GM12878 (cell line): ENCODE results near the gene OCRL. TPM values are rescaled to one million over a fixed set of nuclear protein-coding genes. Genes with fewer than 3 reads are reported as not detected.

Experiments used
- ATAC-seq: fragments of 200-7000 bp; cut with Tn5 transposase; 3 replicates; pipeline ENCODE4 v1.9.1; 2020; ENCODE audit warnings: mild to moderate bottlenecking, moderate library complexity
- BruUV-seq: library from RNA; stranded (reverse); fragments of 400-500 nt; replicated peaks from 2 replicates; lab custom pipeline; 2021; lab: Mats Ljungman, UMichigan
- CTCF ChIA-PET: fragments of 300-600 bp; sonication (Branson Sonifier 250); formaldehyde crosslinking; extraction: SDS; loops from one replicate; lab custom pipeline; 2021; ENCODE audit warnings: inconsistent platforms; lab: Yijun Ruan, JAX
- POLR2A ChIA-PET: fragments of 350-600 bp; formaldehyde crosslinking; extraction: SDS; loops from one replicate; lab custom pipeline; 2021; ENCODE audit warnings: inconsistent platforms; lab: Charles Lee
- RAD21 ChIA-PET: fragments of 300-600 bp; sonication (Branson Sonifier 250); formaldehyde crosslinking; loops from one replicate; lab custom pipeline; 2023; ENCODE audit warnings: antibody characterized with exemption; ENCODE audit not compliant: unreplicated experiment; lab: Charles Lee
- SMC1A ChIA-PET: fragments of 300-600 bp; sonication (Branson Sonifier 250); formaldehyde crosslinking; loops from one replicate; lab custom pipeline; 2023; ENCODE audit not compliant: unreplicated experiment, uncharacterized antibody; lab: Charles Lee
- DNase-seq: peaks from one replicate; pipeline ENCODE4 v3.0.0-alpha.2; 2011; ENCODE audit warnings: low read depth, low spot score
- FAIRE-seq: peaks from 3 replicates; lab custom pipeline; 2011; peaks lifted over from hg19 to GRCh38; lab: Jason Lieb, UNC
- H2AFZ ChIP-seq: 2 replicates; pipeline ENCODE4 v1.6.0; 2011; ENCODE audit warnings: low read depth, low read length, control low read depth; ENCODE audit not compliant: control insufficient read depth
- H3K27ac ChIP-seq: 2 replicates; pipeline ENCODE4 v1.5.1; 2011; ENCODE audit warnings: control low read depth; ENCODE audit not compliant: control insufficient read depth, insufficient read depth
- H3K27me3 ChIP-seq, 2 experiments: replicated peaks in 1 of 2; 2 replicates each; pipeline versions ENCODE4 v1.6.0 to v1.6.1; 2011; ENCODE audit warnings: low read length in 1 of 2; ENCODE audit not compliant: control insufficient read depth in 2 of 2, insufficient read depth in 2 of 2
- H3K36me3 ChIP-seq, 2 experiments: 2 replicates each; pipeline ENCODE4 v1.5.1; 2011; ENCODE audit warnings: low read length in 1 of 2; ENCODE audit not compliant: control insufficient read depth in 2 of 2, insufficient read depth in 2 of 2
- H3K4me1 ChIP-seq: 2 replicates; pipeline ENCODE4 v1.6.1; 2011; ENCODE audit warnings: mild to moderate bottlenecking, low read length, moderate library complexity, mixed read lengths; ENCODE audit not compliant: control insufficient read depth, insufficient read depth
- H3K4me2 ChIP-seq: 2 replicates; pipeline ENCODE4 v1.6.0; 2011; ENCODE audit warnings: control low read depth; ENCODE audit not compliant: control insufficient read depth, insufficient read depth
- H3K4me3 ChIP-seq: fragments of 200-600 bp; sonication (generic); 2 replicates; pipeline ENCODE4 v1.5.1; 2016
- H3K79me2 ChIP-seq: 2 replicates; pipeline ENCODE4 v1.6.0; 2011; ENCODE audit warnings: low read length; ENCODE audit not compliant: control insufficient read depth, insufficient read depth
- H3K9ac ChIP-seq: 2 replicates; pipeline ENCODE4 v1.8.0; 2011; ENCODE audit warnings: low read length, control low read depth, mixed read lengths; ENCODE audit not compliant: control insufficient read depth, insufficient read depth
- H3K9me3 ChIP-seq: replicated peaks from 3 replicates; pipeline ENCODE4 v1.5.1; 2011; ENCODE audit warnings: mild to moderate bottlenecking, low read length; ENCODE audit not compliant: control insufficient read depth, insufficient read depth
- H4K20me1 ChIP-seq: 2 replicates; pipeline ENCODE4 v1.6.0; 2011; ENCODE audit not compliant: control insufficient read depth, insufficient read depth
- CBX5 ChIP-seq: sonication (generic); IDR thresholded peaks from 2 replicates; pipeline ENCODE4 v1.6.1; 2016; ENCODE audit warnings: low read depth, moderate library complexity, mild to moderate bottlenecking, inconsistent platforms
- CEBPB ChIP-seq, 2 experiments: fragments of 150-350 bp in 1 of 2; IDR thresholded peaks; 2 replicates each; pipeline ENCODE4 v1.6.1; 2012 to 2014; ENCODE audit warnings: low read depth in 2 of 2, low read length in 2 of 2, borderline replicate concordance in 1 of 2, inconsistent platforms in 1 of 2
- IRF3 ChIP-seq: fragments of 450-650 bp; IDR thresholded peaks from 2 replicates; pipeline ENCODE4 v1.6.1; 2014; ENCODE audit warnings: mild to moderate bottlenecking
- LARP7 ChIP-seq: fragments of 450-650 bp; IDR thresholded peaks from 2 replicates; pipeline ENCODE4 v1.6.1; 2017; ENCODE audit warnings: mild to moderate bottlenecking
- MTA3 ChIP-seq: IDR thresholded peaks from 2 replicates; pipeline ENCODE4 v1.6.1; 2012; ENCODE audit warnings: low read length, inconsistent platforms, borderline replicate concordance
- MXI1 ChIP-seq: fragments of 150-350 bp; IDR thresholded peaks from 2 replicates; pipeline ENCODE4 v1.6.1; 2011; ENCODE audit warnings: low read depth, mild to moderate bottlenecking, inconsistent platforms, low read length, improper control_type of control experiment
- NFIC ChIP-seq: IDR thresholded peaks from 2 replicates; pipeline ENCODE4 v1.6.1; 2012; ENCODE audit warnings: low read depth, mild to moderate bottlenecking, inconsistent platforms, low read length, moderate library complexity
- RAD21 ChIP-seq: IDR thresholded peaks from 2 replicates; pipeline ENCODE4 v1.6.1; 2011; ENCODE audit warnings: mild to moderate bottlenecking, low read depth, low read length, moderate library complexity; ENCODE audit not compliant: insufficient read depth
- RAD51 ChIP-seq: fragments of 450-650 bp; IDR thresholded peaks from 2 replicates; pipeline ENCODE4 v1.6.1; 2016; ENCODE audit warnings: moderate library complexity, mild to moderate bottlenecking, inconsistent platforms
- RBBP5 ChIP-seq: fragments of 200-600 bp; sonication (generic); conservative IDR thresholded peaks from 2 replicates; pipeline ENCODE4 v1.6.1; 2016
- SKIL ChIP-seq: fragments of 450-650 bp; IDR thresholded peaks from 2 replicates; pipeline ENCODE4 v1.6.1; 2017; ENCODE audit warnings: mild to moderate bottlenecking, low read depth, inconsistent platforms; ENCODE audit not compliant: poor library complexity, severe bottlenecking
- STAT1 ChIP-seq: fragments of 450-650 bp; conservative IDR thresholded peaks from 2 replicates; pipeline ENCODE4 v1.6.1; 2014; ENCODE audit warnings: antibody characterized with exemption, mild to moderate bottlenecking
- SUPT20H ChIP-seq: IDR thresholded peaks from 2 replicates; pipeline ENCODE4 v1.6.1; 2011; ENCODE audit warnings: low read depth, mild to moderate bottlenecking, low read length, moderate library complexity, borderline replicate concordance; ENCODE audit not compliant: control insufficient read depth
- WRNIP1 ChIP-seq: IDR thresholded peaks from 2 replicates; pipeline ENCODE4 v1.6.1; 2011; ENCODE audit warnings: low read depth, low read length, improper control_type of control experiment, borderline replicate concordance
- ZBTB4 ChIP-seq: fragments of 450-650 bp; formaldehyde crosslinking; IDR thresholded peaks from 2 replicates; pipeline ENCODE4 v1.4.0; 2022; ENCODE audit warnings: mild to moderate bottlenecking, moderate library complexity
- ZZZ3 ChIP-seq: IDR thresholded peaks from 2 replicates; pipeline ENCODE4 v1.6.1; 2011; ENCODE audit warnings: low read depth; ENCODE audit not compliant: control insufficient read depth, insufficient read length
- WGBS: methylation state at CpG from one replicate; pipeline ENCODE4 v1.1.6; 2016; ENCODE audit warnings: low lambda C conversion rate; ENCODE audit not compliant: insufficient replicate concordance, insufficient coverage; ENCODE audit errors: missing lambda C conversion rate; 5-methylcytosine and 5-hydroxymethylcytosine counted together
- in situ Hi-C: fragments of 300-500 bp; cut with MboI; formaldehyde crosslinking; loops from 9 replicates; pipeline ENCODE4 v1.14.3; 2018; ENCODE audit warnings: mixed read lengths
- intact Hi-C: fragments of 100-400 bp; cut with micrococcal nuclease; formaldehyde crosslinking; loops from one replicate; pipeline ENCODE4 v1.14.2; 2022; ENCODE audit not compliant: unreplicated experiment
- polyA plus RNA-seq, 11 experiments: library from polyadenylated mRNA; depleted of rRNA in 4 of 11; unstranded in 6 of 11; stranded (reverse) in 5 of 11; fragments of >200 nt; fragmentation: Nextera tagmentation in 4 of 11; fragmentation: Illumina TruSeq in 1 of 11; extraction: Ambion mirVana in 4 of 11; extraction: Trizol in 1 of 11; gene quantifications; 1 replicate in 1 of 11; 2 replicates in 10 of 11; pipeline versions ENCODE4 v1.2.1 to v1.2.3, GENCODE V29; 2011 to 2016; ENCODE audit warnings: inconsistent platforms in 2 of 11, missing spikeins in 2 of 11, low read depth in 1 of 11
- total RNA-seq, 4 experiments: library from RNA; depleted of rRNA in 3 of 4; stranded (reverse); fragments of >200 nt in 3 of 4; fragmentation: Illumina TruSeq in 1 of 4; extraction: Trizol in 1 of 4; gene quantifications; 2 replicates each; pipeline versions ENCODE4 v1.2.1 to v1.2.3, GENCODE V29; 2013 to 2021
- TF ChIP-seq, protein P1 (sequence below): fragments of 450-650 bp; IDR thresholded peaks from 2 replicates; pipeline ENCODE4 v1.6.1; 2017; ENCODE audit warnings: low read depth, mild to moderate bottlenecking, moderate library complexity

Gene OCRL
- total and polyA plus RNA-seq, 10 of the 15 experiments (the other 5 are each of a cell fraction or from before 2014, with no cell fraction given): 0.53 to 4.4 (median 2.3) TPM

- TF ChIP-seq RAD21 (no peak), MXI1 (no peak), CEBPB (IDR thresholded peaks at IDR 0.05; ENCODE audit: borderline replicate concordance in 1 of 2, low read depth in 2 of 2, low read length in 2 of 2) (no peak), MTA3 (no peak), WRNIP1 (no peak), RAD51 (no peak), ZZZ3 (no peak)
Observed at GRCh38 chrX:129577473-129577872, 37.4 kb downstream of the OCRL start (continued).

- in situ Hi-C loops: no loop called here
- no TSS peak for BruUV-seq
- H3K4me1 ChIP-seq: no peaks in the 10 kb centered on the region
- no peak for ATAC-seq
- WGBS: 53% methylated on average over 1 of the region's 1 CpG
- H4K20me1 ChIP-seq: no peaks in the 10 kb centered on the region
- ChIA-PET SMC1A (no interaction called here), POLR2A (no interaction called here), RAD21 (no interaction called here), CTCF (no interaction called here)
- H3K9ac ChIP-seq: no peak overlapping the region
- no peak for DNase-seq
- no peak overlapping the region for H3K4me2 ChIP-seq
- H3K4me3 ChIP-seq: no peak overlapping the region
- H3K36me3 ChIP-seq: no peaks in the 10 kb centered on the region
- no peak overlapping the region for H2AFZ ChIP-seq
- H3K27ac ChIP-seq: no peak overlapping the region
- H3K27me3 ChIP-seq: no peaks in the 10 kb centered on the region
- no peaks in the 10 kb centered on the region for H3K9me3 ChIP-seq
- FAIRE-seq: no peak
- intact Hi-C loops: no loop called here
- no peaks in the 10 kb centered on the region for H3K79me2 ChIP-seq
- TF ChIP-seq ZBTB4 (CRISPR knock-in tag) (no peak), SKIL (no peak), CBX5 (no peak), IRF3 (no peak), STAT1 (no peak), RBBP5 (no peak), NFIC (no peak), LARP7 (no peak), SUPT20H (no peak)
- TF ChIP-seq, protein P1, sequence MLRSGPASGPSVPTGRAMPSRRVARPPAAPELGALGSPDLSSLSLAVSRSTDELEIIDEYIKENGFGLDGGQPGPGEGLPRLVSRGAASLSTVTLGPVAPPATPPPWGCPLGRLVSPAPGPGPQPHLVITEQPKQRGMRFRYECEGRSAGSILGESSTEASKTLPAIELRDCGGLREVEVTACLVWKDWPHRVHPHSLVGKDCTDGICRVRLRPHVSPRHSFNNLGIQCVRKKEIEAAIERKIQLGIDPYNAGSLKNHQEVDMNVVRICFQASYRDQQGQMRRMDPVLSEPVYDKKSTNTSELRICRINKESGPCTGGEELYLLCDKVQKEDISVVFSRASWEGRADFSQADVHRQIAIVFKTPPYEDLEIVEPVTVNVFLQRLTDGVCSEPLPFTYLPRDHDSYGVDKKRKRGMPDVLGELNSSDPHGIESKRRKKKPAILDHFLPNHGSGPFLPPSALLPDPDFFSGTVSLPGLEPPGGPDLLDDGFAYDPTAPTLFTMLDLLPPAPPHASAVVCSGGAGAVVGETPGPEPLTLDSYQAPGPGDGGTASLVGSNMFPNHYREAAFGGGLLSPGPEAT: no peak
Observed at GRCh38 chrX:129577877-129578276, 37.8 kb downstream of the OCRL start.
